Mesenteric fat pad (tissue), 1 donor: ENCODE measurements around the gene GBF1. TPM values are rescaled to one million over a fixed set of nuclear protein-coding genes. Genes with fewer than 3 reads are reported as not detected.
"Not testable (repeated sequence)": the region's sequence is repeated elsewhere in the genome, so short reads cannot be mapped to it uniquely, and the experiment has no call there.

ENCODE experiments used
- DNase-seq: peaks from one replicate; pipeline ENCODE4 v3.0.0-alpha.2; 2020; ENCODE audit warnings: low spot score
- total RNA-seq: library from RNA; stranded (reverse); fragmentation: NEBNext Ultra II Directional; extraction: Animal tissue kit (Norgen Biotek cat#: 25700); gene quantifications from one replicate; pipeline ENCODE4 v1.2.1, GENCODE V29; 2021
- donor health status: DM: yes; HTN: yes; CAD: no.

The GBF1 gene
- total RNA-seq, 1 donor from 2014 or later, result 34.9 TPM

- no peak for DNase-seq
Measured at GRCh38 chr10:102268375-102268888, 23.1 kb downstream of the GBF1 start.

- DNase-seq, result no peak
Measured at GRCh38 chr10:102269017-102269416, 23.7 kb downstream of the GBF1 start.

DNA sequence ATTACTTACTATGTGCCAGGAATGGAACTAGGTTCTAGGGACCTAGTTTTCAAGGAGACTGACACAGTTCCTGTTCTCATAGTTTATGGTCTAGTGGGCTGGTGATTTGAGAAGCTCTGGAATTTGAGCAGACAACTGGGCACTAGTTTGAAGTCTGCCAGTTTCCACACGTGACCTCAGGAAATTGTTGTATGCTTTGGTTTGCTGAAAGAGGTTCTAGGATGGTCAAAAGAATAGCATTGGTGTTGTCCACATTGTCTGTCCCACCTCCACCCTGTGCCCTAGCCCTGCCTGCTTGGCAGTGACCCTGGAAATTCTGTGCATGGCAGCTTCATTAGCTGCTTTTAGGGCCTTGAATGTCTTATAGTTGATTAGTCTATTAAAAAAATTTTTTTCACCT lies 28.7 kb downstream of the GBF1 start:
- DNase-seq, result no peak

DNA sequence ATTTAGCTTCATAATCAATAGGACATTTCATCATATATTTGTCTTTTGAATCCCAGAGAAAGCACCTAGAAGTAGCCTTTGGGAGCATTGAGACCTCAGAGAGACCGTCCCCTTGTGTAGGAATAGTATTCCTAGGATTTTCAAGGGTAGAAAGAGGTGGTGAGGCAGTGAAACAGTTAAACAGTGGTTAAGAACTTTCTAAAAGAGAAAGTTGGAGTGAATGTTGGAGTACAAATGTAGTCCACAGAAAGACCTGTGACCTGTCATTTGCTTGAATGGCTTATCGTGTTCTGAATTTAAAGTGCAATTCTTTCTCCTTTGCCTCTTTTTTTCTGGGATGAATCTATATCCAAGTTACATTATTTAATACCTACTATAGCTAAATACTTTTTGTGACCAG lies 30.0 kb downstream of the GBF1 start:
- DNase-seq, result no peak

DNA sequence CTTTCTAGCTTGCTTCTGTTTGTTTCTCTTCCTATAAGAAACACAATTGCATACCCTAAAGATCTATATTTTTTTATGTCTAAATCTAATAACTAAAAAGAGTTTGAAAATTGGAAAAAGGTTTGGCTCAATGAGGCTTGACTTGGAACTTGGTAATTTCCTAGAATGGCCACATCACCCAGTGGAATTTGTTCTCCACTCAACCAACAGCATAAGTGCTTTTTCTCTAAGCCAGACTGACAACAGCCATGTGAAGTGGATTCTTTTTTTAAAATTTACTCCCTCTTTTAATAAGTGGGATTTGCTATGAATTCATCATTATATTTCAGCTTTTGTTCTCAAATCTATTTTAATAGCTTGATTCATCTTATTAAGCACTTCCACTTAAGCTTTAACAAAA lies 33.8 kb downstream of the GBF1 start:
- no peak for DNase-seq

GRCh38 chr10:102280397-102281101 lies 35.2 kb downstream of the GBF1 start:
- DNase-seq, result no peak

DNA sequence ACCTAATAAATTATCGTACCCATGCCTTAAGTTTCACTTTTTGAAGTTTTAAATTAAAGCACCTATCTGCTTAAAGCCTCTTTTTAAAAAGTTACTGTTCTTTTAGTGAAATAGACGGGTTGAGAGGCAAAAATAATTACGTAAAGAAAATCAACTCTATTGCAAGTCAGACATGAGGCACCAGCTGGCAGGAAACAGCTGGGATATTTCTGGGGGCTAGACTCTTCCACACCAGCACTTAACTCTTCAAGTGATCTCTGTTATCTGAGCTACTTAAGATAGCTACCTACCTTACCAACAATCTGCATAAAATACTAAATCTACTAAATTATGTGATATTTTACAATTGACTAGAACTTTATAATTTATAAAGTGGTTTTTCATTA lies 35.8 kb downstream of the GBF1 start:
- no peak for DNase-seq

DNA sequence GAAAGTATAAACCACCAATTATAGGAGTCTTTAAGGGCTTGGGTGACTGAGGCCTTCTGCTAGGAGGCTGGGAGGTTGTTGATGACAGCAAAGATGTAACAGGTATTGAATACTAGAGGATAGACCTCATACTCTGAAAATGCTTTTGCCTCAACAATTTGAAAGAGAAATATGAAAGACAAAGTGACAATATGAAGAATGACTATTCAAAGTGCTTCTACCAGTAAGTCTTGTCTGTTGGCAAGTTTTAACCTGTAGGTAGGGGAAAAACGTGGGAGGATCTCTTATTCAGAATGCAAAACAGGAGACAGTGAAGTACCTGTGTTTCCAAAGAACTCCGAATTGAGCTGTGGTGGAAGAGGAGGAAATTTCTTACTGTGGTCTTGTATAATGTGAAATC lies 38.2 kb downstream of the GBF1 start:
- no peak for DNase-seq

GRCh38 chr10:102283890-102284289 lies 38.6 kb downstream of the GBF1 start:
- no peak for DNase-seq

DNA sequence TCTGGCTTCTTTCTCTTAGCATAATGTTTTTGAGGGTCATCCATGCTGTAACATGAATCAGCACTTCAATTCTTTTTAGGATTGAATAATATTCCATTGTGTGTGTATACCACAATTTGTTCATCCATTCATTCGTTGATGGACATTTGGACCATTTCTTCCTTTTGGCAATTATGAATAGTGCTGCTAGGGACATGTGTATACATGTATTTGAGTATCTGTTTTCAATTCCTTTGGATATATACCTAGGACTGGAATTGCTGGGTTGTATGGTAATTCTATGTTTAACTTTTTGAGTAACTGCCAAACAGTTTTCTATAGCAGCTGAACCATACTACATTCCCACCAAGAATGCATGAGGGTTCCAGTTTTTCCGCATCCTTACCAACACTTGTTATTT lies 39.2 kb downstream of the GBF1 start:
- no peak for DNase-seq

GRCh38 chr10:102285133-102285532 lies 39.8 kb downstream of the GBF1 start:
- DNase-seq, result no peak

DNA sequence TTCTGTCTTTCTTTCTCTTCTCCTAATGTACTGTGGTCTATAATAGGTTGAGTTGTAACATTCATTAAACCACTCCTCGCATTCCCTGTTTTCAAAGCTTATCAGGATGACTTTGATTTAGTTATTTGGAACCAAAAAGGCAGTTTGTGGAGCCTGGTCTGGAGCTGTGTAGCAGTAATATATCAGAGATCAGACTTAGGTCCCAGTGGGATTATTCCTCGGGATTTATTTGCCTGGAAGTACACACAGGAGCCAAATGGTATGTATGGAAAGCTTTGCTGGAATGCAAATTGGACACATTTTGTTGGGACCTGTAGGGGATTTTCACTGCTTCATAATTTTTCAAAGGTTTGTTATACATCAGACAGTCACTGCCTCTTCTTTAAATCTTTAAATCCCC lies 40.9 kb downstream of the GBF1 start:
- no peak for DNase-seq

GRCh38 chr10:102287538-102287937 lies 42.2 kb downstream of the GBF1 start:
- DNase-seq, result no peak

GRCh38 chr10:102287991-102288390 lies 42.7 kb downstream of the GBF1 start:
- no peak for DNase-seq

- DNase-seq, result no peak
Measured at GRCh38 chr10:102289356-102289755, 44.0 kb downstream of the GBF1 start.

DNA sequence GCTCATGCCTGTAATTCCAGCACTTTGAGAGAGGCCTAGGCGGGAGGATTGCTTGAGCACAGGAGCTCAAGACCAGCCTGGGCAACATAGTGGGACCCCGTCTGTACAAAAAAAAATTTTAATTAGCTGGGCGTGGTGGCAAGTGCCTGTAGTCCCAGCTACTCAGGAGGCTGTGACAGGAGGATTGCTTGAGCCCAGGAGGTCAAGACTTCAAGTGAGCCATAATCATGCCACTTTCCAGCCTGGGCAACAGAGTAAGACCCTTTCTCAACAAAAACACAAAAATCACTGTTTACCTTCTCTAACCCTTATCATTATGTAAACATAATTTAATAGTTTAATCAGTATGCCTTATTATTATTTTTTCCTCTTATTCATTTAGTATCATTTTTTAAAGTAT lies 44.5 kb downstream of the GBF1 start:
- no peak for DNase-seq

GRCh38 chr10:102291221-102291905 lies 46.0 kb downstream of the GBF1 start:
- DNase-seq, result no peak

- DNase-seq, result no peak
Measured at GRCh38 chr10:102297101-102297500, 51.8 kb downstream of the GBF1 start.

DNA sequence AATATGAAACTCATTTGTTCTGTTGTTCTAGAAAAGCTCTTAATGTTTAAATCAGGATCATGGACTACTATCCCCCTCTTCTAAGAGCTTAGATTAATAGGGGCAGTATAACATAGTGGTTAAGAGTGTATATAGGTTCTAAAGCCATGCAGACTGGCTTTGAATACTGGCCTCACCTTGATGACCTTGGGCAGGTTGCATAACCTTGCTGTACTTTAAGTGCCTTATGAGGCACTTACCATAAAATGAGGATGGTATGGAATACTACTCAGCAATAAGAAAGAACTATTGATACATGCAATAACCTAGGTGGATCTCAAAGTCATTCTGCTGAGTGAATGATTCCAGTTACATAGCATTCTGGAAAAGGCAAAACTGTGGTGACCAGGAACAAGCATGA lies 53.6 kb downstream of the GBF1 start:
- DNase-seq, result no peak

GRCh38 chr10:102299873-102300272 lies 54.5 kb downstream of the GBF1 start:
- no peak for DNase-seq

DNA sequence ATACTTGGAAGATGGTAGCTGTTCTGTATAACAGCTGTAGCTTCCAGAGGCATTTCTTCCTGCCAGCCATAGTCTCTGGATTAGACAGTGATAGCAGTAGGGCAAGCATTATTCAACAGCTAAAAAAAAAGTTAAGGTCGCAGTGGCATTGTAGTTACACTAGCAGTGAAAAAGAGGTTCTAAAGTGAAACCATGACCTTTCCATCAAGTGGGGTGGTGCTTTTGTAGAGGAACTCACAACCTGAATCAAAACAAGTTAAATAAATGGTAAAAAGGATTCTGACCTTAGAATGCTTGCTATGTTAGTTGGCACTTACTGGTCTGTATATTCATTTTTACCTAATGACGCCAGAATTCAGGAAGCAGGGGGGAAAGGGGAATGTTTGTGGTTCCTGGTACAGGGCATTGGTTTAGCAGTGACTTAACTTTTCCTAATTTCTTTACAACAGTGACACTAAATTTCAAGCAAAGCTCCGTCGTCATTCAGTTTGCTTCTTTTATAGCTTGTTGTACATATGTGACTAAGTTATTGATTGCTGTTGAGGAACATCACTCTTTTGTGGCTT lies 55.0 kb downstream of the GBF1 start:
- DNase-seq, result no peak

- not testable (repeated sequence) for DNase-seq
Measured at GRCh38 chr10:102300912-102301311, 55.6 kb downstream of the GBF1 start.

DNA sequence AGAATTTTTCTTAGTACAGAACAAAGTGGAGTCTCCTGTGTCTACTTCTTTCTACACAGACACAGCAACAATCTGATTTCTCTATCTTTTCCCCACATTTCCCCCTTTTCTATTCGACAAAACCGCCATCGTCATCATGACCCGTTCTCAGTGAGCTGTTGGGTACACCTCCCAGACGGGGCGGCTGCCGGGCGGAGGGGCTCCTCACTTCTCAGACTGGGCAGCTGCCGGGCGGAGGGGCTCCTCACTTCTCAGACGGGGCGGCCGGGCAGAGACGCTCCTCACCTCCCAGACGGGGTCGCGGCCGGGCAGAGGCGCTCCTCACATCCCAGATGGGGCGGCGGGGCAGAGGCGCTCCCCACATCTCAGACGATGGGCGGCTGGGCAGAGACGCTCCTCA lies 56.0 kb downstream of the GBF1 start:
- not testable (repeated sequence) for DNase-seq
